ENCODE data around the gene EMC9. TPM values are rescaled to one million over a fixed set of nuclear protein-coding genes. Genes with fewer than 3 reads are reported as not detected.

Gene EMC9
- total RNA-seq, result 30.5 and 34.3 TPM in 2 replicates

GRCh38 chr14:24141097-24141880, at the start of gene EMC9:
Gene EMC9, minus strand, starts transcription at chr14:24141591. Its CDS starts 287 bp downstream, at chr14:24141304.

GRCh38 chr14:24188251-24189058, 47.1 kb upstream of the EMC9 start, which contains the start of gene IPO4:
Gene IPO4, minus strand, starts transcription at chr14:24188816. Its CDS starts 29 bp downstream, at chr14:24188787.

DNA sequence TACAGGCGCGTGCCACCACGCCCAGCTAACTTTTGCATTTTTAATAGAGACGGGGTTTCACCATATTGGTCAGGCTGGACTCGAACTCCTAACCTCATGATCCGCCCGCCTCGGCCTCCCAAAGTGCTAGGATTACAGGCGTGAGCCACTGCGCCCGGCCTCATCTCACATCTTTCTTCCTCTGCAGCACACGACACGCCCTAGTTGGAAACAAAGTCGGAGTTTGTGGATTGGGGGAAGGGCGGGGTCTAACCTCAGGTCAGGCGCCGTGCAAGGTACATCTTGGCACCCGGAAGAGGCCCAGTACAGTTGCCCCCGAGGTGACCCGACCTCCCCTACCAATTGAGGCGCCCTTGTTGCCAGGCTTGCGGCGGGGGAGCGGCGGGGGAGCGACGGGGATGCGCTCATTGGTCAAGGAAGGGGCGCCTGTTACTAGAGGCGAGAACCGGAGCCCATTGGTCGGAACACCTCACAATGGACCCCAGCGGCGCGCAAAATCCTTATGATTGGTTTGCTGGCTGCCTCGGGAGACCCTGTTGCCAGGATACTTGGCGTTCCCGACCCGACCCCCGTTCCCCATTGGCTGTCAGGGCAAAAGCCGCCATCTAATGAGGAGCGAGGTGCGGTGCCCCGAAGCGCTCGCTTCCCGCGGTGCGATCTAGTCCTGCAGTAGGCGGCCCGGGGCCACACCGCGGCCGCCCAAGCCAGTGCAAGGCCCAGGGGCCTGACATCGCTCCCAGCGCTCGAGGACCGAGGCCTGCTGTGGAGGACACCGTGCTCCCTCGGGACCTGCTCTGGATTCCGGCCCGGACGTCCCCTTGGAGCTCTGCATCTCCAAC, 30.2 kb upstream of the EMC9 start, which contains the start of gene REC8:
TSS of gene REC8 (plus strand) at position 659 of the 839 bp plus-strand sequence. CDS start 473 bp downstream, outside the sequence.

GRCh38 chr14:24160850-24161804, 19.7 kb upstream of the EMC9 start, which contains the start of gene IRF9:
Gene IRF9, plus strand, starts transcription at chr14:24161265. Its CDS starts 880 bp downstream, at chr14:24162145.

DNA sequence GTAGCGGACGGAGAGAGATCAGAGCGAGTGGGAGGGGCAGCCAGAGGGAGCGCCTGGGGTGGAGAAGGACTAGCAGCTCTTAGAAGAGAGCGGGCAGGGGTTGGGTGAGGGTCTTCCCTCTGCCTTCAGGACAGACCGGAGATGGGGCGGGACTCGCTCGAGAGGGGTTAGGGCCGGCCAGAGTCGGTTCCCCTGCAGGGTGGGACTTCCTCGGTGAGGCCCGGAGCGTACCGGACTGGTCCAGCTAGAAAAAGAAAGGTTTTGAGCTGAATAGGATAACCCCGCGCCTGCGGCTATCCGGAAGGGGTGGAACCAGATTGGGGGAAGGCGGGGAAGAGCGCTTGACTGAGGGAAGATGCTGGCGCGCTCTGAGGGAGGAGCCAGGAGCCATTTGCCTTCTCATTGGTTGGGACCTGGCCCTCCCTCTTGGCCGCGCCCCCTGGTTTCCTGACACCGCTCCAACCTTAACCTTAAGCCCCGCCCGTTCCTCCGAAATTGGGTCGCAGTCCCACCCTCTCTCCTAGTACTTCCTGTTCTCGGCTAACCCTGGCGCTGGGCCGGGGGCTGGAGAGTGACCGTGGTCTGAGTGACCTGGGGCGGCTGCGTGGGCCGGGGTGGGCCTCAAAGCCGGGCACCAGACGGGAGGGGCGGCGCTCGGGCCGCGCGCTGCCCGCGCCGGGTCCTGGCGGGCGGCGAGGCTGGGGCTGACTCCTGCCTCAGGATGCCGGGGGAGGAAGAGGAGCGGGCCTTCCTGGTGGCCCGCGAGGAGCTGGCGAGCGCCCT, 5.8 kb upstream of the EMC9 start, which contains the start of gene RNF31:
TSS of gene RNF31 (plus strand) at position 521 of the 783 bp plus-strand sequence. CDS start at position 722, 201 bp downstream.

DNA sequence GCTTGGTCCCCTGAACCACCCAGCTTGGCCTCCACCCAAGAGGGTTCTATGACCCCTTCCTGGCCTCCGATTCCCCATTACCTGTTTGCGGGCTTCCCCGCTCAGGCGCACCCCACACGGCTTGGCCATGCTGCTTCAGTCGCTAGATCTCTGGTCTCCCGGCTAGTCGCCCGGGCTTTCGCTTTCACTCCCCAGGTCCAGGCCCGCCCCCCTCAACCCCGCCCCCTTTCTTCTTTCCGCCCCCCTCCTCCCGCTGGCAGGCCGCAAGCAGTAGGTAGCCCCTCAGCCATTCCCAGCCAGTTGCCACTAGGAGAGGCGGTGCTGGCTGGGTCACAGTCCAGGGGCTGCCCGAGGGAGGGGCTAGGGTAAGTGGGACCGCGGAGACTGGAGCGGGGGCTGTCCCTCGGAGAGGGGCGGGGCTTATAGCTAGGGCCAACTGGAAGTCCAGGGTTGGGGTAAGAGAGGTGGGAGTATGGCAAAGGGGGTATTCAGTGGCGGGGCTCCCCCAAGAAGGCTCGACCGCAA, 5.1 kb upstream of the EMC9 start, which contains the start of gene PSME2:
TSS of gene PSME2 (minus strand) at position 158 of the 525 bp plus-strand sequence. CDS start at position 129, 29 bp downstream.

DNA sequence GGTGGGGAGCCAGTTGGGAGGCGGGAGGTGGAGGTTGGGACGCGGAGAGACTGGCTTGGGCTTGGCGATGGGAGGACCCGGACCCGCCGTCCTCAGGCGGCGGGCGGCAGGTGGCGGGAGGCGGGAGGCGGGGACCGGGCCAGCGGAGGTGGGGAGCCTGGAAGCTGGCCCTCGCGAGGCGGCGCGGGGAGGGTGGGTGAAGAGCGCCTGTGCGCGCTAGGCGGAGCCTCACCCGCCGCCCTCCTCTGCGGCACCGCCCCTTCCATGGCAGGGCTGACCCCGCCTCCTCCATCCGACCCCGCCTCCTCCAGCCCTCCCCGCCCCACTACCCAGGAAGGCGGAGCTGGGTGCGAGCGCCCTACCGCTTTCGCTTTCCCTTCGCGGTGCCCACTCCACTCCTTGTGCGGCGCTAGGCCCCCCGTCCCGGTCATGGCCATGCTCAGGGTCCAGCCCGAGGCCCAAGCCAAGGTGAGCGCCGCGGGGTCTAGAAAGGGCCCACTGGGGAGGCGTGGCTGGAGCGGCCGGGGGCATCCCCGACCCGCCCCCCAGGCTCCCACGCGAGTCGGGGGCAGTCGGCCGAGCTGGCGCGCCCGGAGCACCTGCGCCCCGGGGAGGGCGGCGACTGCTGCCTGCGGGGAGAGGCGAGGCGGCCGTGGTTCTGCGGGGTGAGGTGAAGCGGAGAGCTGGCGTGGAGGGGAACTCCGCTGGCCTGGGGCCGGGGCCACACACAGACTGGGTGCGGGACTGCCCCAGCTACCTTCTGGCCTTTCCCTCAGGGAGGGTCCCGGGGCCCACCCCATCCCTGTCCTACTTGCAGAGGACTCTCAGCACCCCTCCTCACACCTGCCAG, 5.3 kb downstream of the EMC9 start, which contains the start of gene PSME1:
TSS of gene PSME1 (plus strand) at position 361 of the 850 bp plus-strand sequence. CDS start at position 430, 69 bp downstream.

DNA sequence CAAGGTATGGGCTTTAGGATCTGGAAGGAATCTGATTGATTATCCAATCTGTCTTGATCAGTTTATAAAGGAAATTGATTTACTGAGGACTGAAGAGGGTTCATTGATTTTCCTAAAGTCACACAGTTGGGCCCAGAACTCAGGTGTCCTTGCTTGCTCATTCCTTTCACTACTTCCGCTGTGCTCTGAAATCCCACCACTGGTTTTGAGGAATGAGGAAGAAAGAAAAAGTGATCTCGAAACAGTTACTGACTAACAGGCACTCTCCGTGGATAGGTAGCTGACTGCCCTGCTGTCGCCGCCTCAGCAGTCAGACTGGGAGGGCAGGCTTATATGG, 11.0 kb downstream of the EMC9 start, which contains the start of gene FITM1:
TSS of gene FITM1 (plus strand) at position 280 of the 337 bp plus-strand sequence. CDS start 905 bp downstream, outside the sequence.

GRCh38 chr14:24114532-24115421, 26.6 kb downstream of the EMC9 start, which contains the start of the genes DCAF11 and NRL:
Gene DCAF11, plus strand, starts transcription at chr14:24114777. Its CDS starts 818 bp downstream, at chr14:24115595.
Gene NRL, minus strand, starts transcription at chr14:24114949. Its CDS starts 32,101 bp downstream, at chr14:24082848.

DNA sequence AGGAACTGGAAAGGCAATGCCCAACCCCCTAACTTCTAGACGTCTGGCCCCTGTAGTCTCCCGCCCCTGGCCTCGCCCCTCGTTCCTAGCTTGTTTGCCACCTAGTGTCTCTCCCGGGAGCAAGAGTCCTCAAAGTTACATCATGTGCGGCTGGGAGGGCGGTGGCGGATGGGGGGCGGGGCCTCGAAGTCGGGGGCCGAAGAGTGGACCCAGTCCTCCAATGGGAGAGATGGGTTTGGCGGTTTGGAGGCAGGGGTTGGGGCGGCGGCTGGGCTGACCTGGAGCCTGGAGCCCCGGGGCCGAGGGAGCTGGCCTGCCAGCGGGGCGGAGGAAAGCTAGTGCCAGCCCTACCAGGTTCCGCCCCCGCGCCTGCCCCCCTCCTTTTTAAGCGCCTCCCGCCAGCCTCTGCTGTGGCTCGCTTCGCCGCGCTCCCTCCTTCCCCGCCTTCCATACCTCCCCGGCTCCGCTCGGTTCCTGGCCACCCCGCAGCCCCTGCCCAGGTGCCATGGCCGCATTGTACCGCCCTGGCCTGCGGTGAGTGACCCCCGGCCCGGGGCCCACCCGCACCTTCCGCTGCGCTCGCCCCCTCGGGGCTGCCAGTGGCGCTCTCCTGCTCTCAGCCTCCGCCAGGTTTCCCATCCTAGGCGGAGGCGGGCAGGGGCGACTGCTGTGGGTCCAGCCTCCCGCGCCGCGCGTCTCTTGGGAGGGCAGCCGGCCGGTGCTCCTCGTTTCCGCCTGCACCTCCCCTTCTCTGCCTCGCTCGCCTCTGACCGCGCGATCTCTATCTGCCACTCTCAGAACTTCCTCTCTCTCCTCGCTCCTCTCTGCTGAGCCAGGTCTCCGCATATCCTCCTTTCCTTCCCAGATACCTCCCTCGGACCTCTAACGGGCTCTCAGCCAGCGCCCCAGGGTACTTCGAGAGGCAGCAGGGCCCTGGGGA, 47.2 kb downstream of the EMC9 start, which contains the start of gene PCK2:
TSS of gene PCK2 (plus strand) at position 411 of the 940 bp plus-strand sequence. CDS start at position 506, 95 bp downstream.

Other genes starting within 250 kb of the EMC9 start
- 50.2 and 51.3 TPM in 2 replicates for gene DHRS4, start 187.8 kb downstream of the EMC9 start, total RNA-seq
- gene DHRS4L2, start 152.7 kb downstream of the EMC9 start, total RNA-seq, result 6.5 and 14.9 TPM in 2 replicates
- not detected in 2 replicates for gene CARMIL3, start 89.6 kb downstream of the EMC9 start, total RNA-seq
- not detected in 2 replicates for gene CPNE6, start 70.0 kb downstream of the EMC9 start, total RNA-seq
- 10.4 and 21.4 TPM in 2 replicates for gene PCK2, start 47.3 kb downstream of the EMC9 start, total RNA-seq
- gene DCAF11, start 26.8 kb downstream of the EMC9 start, total RNA-seq, result 43.5 and 91.6 TPM in 2 replicates
- 0.32 and 0.76 TPM in 2 replicates for gene NRL, start 26.6 kb downstream of the EMC9 start, total RNA-seq
- gene FITM1, start 10.9 kb downstream of the EMC9 start, total RNA-seq, result under 0.01 TPM in 1 of 2 replicates, not detected in the other
- 105 and 223 TPM in 2 replicates for gene PSME1, start 5.4 kb downstream of the EMC9 start, total RNA-seq
- 88.0 and 158 TPM in 2 replicates for gene PSME2, start 5.0 kb upstream of the EMC9 start, total RNA-seq
- 37.4 and 47.7 TPM in 2 replicates for gene RNF31, start 5.9 kb upstream of the EMC9 start, total RNA-seq
- gene IRF9, start 19.7 kb upstream of the EMC9 start, total RNA-seq, result 36.4 and 131 TPM in 2 replicates
- gene REC8, start 30.5 kb upstream of the EMC9 start, total RNA-seq, result 2.6 and 13.4 TPM in 2 replicates
- gene IPO4, start 47.2 kb upstream of the EMC9 start, total RNA-seq, result 33.1 and 43.2 TPM in 2 replicates
- gene TM9SF1, start 53.9 kb upstream of the EMC9 start, total RNA-seq, result 48.7 and 71.6 TPM in 2 replicates
- gene TSSK4, start 64.1 kb upstream of the EMC9 start, total RNA-seq, result not detected in 2 replicates
- gene CHMP4A, start 71.9 kb upstream of the EMC9 start, total RNA-seq, result 28.3 and 54.1 TPM in 2 replicates
- gene MDP1, start 74.5 kb upstream of the EMC9 start, total RNA-seq, result 16.9 and 28.1 TPM in 2 replicates
- 201 and 492 TPM in 2 replicates for gene NEDD8, start 90.8 kb upstream of the EMC9 start, total RNA-seq
- gene GMPR2, start 91.3 kb upstream of the EMC9 start, total RNA-seq, result 81.2 and 135 TPM in 2 replicates
- 58.2 and 60.7 TPM in 2 replicates for gene TINF2, start 101.0 kb upstream of the EMC9 start, total RNA-seq
- 0.65 and 0.91 TPM in 2 replicates for gene TGM1, start 121.6 kb upstream of the EMC9 start, total RNA-seq
- gene RABGGTA, start 130.0 kb upstream of the EMC9 start, total RNA-seq, result 13.2 and 27.3 TPM in 2 replicates
- gene DHRS1, start 158.2 kb upstream of the EMC9 start, total RNA-seq, result 3.6 and 19.0 TPM in 2 replicates
- 22.4 and 26.6 TPM in 2 replicates for gene NOP9, start 158.3 kb upstream of the EMC9 start, total RNA-seq
- 0.32 and 3.2 TPM in 2 replicates for gene CIDEB, start 166.4 kb upstream of the EMC9 start, total RNA-seq
- gene LTB4R2, start 168.5 kb upstream of the EMC9 start, total RNA-seq, result 2.6 and 5.0 TPM in 2 replicates
- gene LTB4R, start 169.9 kb upstream of the EMC9 start, total RNA-seq, result 0.65 and 3.0 TPM in 2 replicates
- 20.1 and 36.6 TPM in 2 replicates for gene ADCY4, start 193.5 kb upstream of the EMC9 start, total RNA-seq
- gene RIPK3, start 198.4 kb upstream of the EMC9 start, total RNA-seq, result 5.5 and 6.7 TPM in 2 replicates
- gene NFATC4, start 226.6 kb upstream of the EMC9 start, total RNA-seq, result 21.8 and 25.1 TPM in 2 replicates

All from epithelial cell of umbilical artery (primary cell).